ENCODE results near the gene C4orf51.

The C4orf51 gene

GRCh38 chr4:145735827-145736226 is 55.9 kb downstream of the C4orf51 start:
- H3K27me3 ChIP-seq, result no peaks in the 10 kb centered on the region
- H3K27ac ChIP-seq, result peak overlapping the region; percentile 93 to 99
- no peaks in the 10 kb centered on the region for H3K36me3 ChIP-seq
- intact Hi-C loops (cut with DNase I; ENCODE audit: low total_unique reads), result loop anchor here (2.0 to 5.0 kb wide), 2 partner anchors 117 to 201 kb away; partner anchors contain the start of genes MMAA and ZNF827
- peaks cover 0 to 52% (median 41%) of the 10 kb centered on the region in 4 donors for H3K4me1 ChIP-seq
- no peaks in the 10 kb centered on the region for H3K9me3 ChIP-seq
- TF ChIP-seq CTCF (IDR thresholded peaks at IDR 0.05), result no peak
- DNase-seq, result no peak
- H3K4me3 ChIP-seq, result no peak overlapping the region

- intact Hi-C loops (cut with DNase I; ENCODE audit: low total_unique reads), result loop anchor here (5.0 kb wide), 1 partner anchor 201 kb away; the partner anchor contains the start of gene ZNF827
- TF ChIP-seq CTCF (IDR thresholded peaks at IDR 0.05), result no peak
- peaks cover 0 to 52% (median 41%) of the 10 kb centered on the region in 4 donors for H3K4me1 ChIP-seq
- H3K27ac ChIP-seq, result peak overlapping the region; percentile 93 to 99
- H3K4me3 ChIP-seq, result no peak overlapping the region
- H3K9me3 ChIP-seq, result no peaks in the 10 kb centered on the region
- no peaks in the 10 kb centered on the region for H3K27me3 ChIP-seq
- peak; percentile 74 to 92 for DNase-seq
- no peaks in the 10 kb centered on the region for H3K36me3 ChIP-seq
Observed at GRCh38 chr4:145736241-145736831, 56.4 kb downstream of the C4orf51 start.

GRCh38 chr4:145739845-145740244 is 59.9 kb downstream of the C4orf51 start:
- DNase-seq, result no peak
- Histone ChIP-seq H3K27me3 (no peaks in the 10 kb centered on the region), H3K4me3 (no peak overlapping the region), H3K4me1 (peaks cover 0 to 26% (median 20%) of the 10 kb centered on the region in 4 donors), H3K9me3 (no peaks in the 10 kb centered on the region), H3K36me3 (no peaks in the 10 kb centered on the region), H3K27ac (no peak overlapping the region)
- intact Hi-C loops (cut with DNase I; ENCODE audit: low total_unique reads), result loop anchor here (5.0 kb wide), 1 partner anchor 197 kb away; the partner anchor contains the start of gene ZNF827
- no peak for TF ChIP-seq CTCF (IDR thresholded peaks at IDR 0.05)

- no peaks in the 10 kb centered on the region for H3K27me3 ChIP-seq
- TF ChIP-seq CTCF (IDR thresholded peaks at IDR 0.05), result no peak
- peaks cover 0 to 16% (median 10%) of the 10 kb centered on the region in 4 donors for H3K4me1 ChIP-seq
- no peaks in the 10 kb centered on the region for H3K9me3 ChIP-seq
- no peak overlapping the region for H3K4me3 ChIP-seq
- intact Hi-C loops (cut with DNase I; ENCODE audit: low total_unique reads), result no loop called here
- no peak overlapping the region for H3K27ac ChIP-seq
- no peak for DNase-seq
- H3K36me3 ChIP-seq, result no peaks in the 10 kb centered on the region
Observed at GRCh38 chr4:145740806-145741205, 60.9 kb downstream of the C4orf51 start.

GRCh38 chr4:145743641-145744040 is 63.7 kb downstream of the C4orf51 start:
- TF ChIP-seq CTCF (IDR thresholded peaks at IDR 0.05), result no peak
- intact Hi-C loops (cut with DNase I; ENCODE audit: low total_unique reads), result no loop called here
- Histone ChIP-seq H3K4me3 (no peak overlapping the region), H3K27ac (no peak overlapping the region), H3K9me3 (no peaks in the 10 kb centered on the region), H3K27me3 (no peaks in the 10 kb centered on the region), H3K36me3 (no peaks in the 10 kb centered on the region), H3K4me1 (no peaks in the 10 kb centered on the region)
- no peak for DNase-seq

All from tibial artery (tissue), 4 donors.